Muscle layer of duodenum (tissue), 2 donors: ENCODE measurements around the gene TCTN1.

ENCODE experiments used
- H3K27ac ChIP-seq: one replicate; pipeline ENCODE4 v1.7.0; 2013; ENCODE audit warnings: mild to moderate bottlenecking, low read length
- H3K27me3 ChIP-seq: one replicate; pipeline ENCODE4 v1.7.0; 2013; ENCODE audit warnings: low read depth, mild to moderate bottlenecking, control low read depth, low read length
- H3K36me3 ChIP-seq, 2 donors: one replicate each; pipeline ENCODE4 v1.7.0; 2013; ENCODE audit warnings: low read length in 2 of 2, control low read depth in 1 of 2, mild to moderate bottlenecking in 1 of 2; ENCODE audit not compliant: insufficient read depth in 2 of 2, control insufficient read depth in 1 of 2
- H3K4me1 ChIP-seq, 2 donors: one replicate each; pipeline ENCODE4 v1.7.0; 2013; ENCODE audit warnings: low read length in 2 of 2, mild to moderate bottlenecking in 2 of 2, control low read depth in 1 of 2, moderate library complexity in 1 of 2; ENCODE audit not compliant: insufficient read depth in 2 of 2, control insufficient read depth in 1 of 2
- H3K4me3 ChIP-seq, 2 donors: one replicate each; pipeline ENCODE4 v1.7.0; 2013; ENCODE audit warnings: low read length in 2 of 2, low read depth in 1 of 2, mild to moderate bottlenecking in 1 of 2
- H3K9me3 ChIP-seq, 2 donors: one replicate each; pipeline ENCODE4 v1.7.0; 2013; ENCODE audit warnings: low read length in 2 of 2, control low read depth in 1 of 2, mild to moderate bottlenecking in 1 of 2; ENCODE audit not compliant: control insufficient read depth in 1 of 2
- donor health status: healthy.

TCTN1 gene

DNA sequence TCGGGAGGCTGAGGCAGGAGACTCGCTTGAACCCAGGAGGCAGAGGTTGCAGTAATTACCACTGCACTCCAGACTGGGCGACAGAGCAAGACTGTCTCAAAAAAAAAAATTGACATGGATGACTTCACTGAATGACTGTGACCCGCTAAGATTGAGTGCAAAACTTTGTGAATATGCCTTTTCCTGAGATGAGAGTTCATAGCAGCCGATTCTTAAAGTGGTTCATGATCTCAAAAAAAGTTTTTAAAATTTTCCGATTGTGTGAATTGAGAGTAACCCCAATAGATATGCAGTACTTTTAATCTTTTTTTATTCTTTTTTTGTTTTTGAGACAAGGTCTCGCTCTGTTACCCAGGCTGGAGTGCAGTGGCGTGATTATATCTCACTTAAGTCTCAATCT is 1.2 kb downstream of the TCTN1 start:
- Histone ChIP-seq H3K4me1 (peaks cover 3 to 12% of the 10 kb centered on the region in 2 donors), H3K36me3 (no peaks in the 10 kb centered on the region), H3K9me3 (no peaks in the 10 kb centered on the region), H3K27ac (no peak overlapping the region), H3K4me3 (no peak overlapping the region), H3K27me3 (no peaks in the 10 kb centered on the region)

DNA sequence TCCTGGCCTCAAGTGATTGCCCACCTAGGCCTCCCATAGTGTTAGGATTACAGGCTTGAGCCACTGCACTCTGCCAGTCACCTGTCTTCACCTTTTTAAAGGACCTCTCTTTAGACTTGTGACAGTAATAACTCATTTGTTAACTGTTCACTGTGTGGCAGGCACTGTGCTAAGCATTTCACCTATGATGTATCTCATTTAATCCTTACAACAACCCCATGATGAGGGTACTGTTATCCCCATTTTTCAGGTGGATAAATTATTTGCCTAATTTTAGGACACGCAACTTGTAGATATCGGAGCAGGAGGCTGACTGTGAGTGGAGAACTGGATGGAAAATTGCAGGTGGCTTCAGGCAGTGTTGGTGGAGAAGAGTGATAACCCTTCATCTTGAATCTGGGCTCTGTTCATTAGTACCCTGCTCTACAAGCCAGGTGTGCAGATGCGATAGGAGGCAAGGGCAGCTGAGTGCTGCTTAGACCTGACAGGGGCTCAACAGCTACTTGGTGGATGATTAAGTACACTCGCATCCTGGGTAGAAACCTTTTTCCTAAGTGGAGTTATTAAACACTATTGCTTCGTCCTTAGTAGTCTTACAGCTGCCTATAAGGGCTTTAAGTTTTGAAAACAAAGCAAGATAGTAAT is 2.7 kb downstream of the TCTN1 start:
- Histone ChIP-seq H3K27ac (no peak overlapping the region), H3K9me3 (no peaks in the 10 kb centered on the region), H3K36me3 (peaks cover 0 to 6% of the 10 kb centered on the region in 2 donors), H3K4me1 (peaks cover 3 to 12% of the 10 kb centered on the region in 2 donors), H3K27me3 (no peaks in the 10 kb centered on the region), H3K4me3 (no peak overlapping the region)

DNA sequence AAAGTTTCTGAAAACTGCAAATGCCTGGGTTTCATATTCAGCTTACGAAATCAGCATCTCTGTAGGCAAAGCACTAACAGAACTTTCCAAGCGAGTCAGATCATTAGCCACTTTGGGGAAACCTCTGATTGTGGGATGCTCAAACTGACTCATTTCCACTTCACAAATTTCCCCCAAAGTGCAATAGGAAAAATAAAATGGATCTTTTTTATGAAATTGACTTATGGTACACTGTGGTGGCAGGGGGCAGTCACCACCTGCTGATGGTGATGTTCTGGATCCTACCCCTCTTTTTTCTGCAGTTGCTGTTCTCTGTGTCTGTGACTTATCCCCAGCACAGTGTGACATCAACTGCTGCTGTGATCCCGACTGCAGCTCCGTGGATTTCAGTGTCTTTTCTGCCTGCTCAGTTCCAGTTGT is 5.6 kb downstream of the TCTN1 start:
- Histone ChIP-seq H3K27me3 (no peaks in the 10 kb centered on the region), H3K9me3 (no peaks in the 10 kb centered on the region), H3K4me1 (peaks cover under 1 to 7% of the 10 kb centered on the region in 2 donors), H3K36me3 (peaks cover 0 to 13% of the 10 kb centered on the region in 2 donors), H3K27ac (no peak overlapping the region), H3K4me3 (no peak overlapping the region)

DNA sequence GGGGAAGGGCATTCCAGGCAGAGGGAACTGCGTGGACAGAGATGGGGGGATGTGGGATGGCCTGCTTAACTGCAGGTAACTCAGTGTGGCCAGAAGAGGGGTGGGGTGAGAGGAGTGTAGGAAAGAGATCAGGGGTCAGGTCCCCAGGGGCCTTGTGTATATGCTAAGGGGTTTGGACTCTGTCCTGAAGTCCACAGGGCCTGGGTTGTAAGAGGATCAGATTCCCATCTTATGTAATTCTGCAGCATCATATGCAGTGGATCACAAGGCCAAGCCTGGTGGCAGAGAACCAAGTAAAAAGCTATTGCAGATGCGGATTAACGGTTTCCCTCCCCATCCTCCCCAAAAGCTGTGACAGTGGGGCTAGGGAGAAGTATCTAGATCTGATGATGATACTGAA is 8.7 kb downstream of the TCTN1 start:
- H3K4me3 ChIP-seq, result no peak overlapping the region
- no peaks in the 10 kb centered on the region for H3K9me3 ChIP-seq
- H3K36me3 ChIP-seq, result peaks cover 0 to 13% of the 10 kb centered on the region in 2 donors
- no peaks in the 10 kb centered on the region for H3K27me3 ChIP-seq
- H3K4me1 ChIP-seq, result no peaks in the 10 kb centered on the region
- no peak overlapping the region for H3K27ac ChIP-seq

DNA sequence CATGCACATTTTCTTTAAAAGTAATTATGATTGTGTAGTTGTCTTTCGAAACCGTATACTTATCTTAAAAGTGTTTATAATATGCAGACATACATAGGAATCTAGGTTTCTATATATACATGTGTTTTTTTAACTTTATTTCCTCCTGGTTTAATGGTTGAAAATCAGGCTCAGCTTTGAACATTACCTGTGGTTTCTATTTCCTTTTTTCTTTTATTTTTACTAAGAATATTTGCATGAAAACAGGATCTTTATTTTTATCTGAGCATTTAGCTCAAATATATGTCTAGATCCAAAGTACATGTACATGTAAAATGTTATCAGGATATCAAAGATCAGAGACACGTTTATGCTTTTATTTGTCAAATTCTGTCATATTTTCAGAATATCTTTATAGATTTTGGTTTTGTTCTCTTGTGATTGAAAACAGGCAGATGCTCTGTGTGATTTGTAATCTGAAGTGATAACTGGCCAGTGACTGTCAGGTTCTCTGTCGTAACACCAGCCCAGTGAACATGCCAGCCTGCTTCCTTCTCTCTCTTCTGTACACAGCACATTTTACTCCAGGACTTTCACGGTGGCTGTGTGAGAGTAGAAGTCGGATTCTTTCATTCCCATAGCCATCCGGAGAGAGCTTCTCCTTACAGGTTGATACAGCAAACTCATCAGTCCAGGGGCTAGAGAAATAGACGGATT is 13.7 kb downstream of the TCTN1 start:
- H3K36me3 ChIP-seq, result peaks cover under 1 to 13% of the 10 kb centered on the region in 2 donors

DNA sequence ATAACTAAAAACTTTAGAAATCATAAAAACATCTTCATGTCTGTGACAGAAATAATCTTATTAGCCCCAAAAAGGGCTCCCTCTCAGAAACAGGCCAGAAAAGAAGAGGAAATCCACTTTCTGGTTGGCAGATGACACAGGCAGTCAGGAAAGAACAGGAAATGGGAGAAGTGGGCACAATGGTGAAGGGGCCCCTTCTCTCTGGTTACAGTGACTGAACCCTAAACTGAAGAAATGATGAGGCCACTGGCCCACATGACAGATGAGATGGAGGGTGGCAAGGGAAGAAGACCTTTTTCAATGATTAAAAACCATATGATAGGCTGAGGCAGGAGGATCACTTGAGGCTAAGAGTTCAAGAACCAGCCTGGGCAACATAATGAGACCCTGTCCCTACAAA is 21.1 kb downstream of the TCTN1 start:
- Histone ChIP-seq H3K27me3 (no peaks in the 10 kb centered on the region), H3K4me1 (peaks cover 0 to 13% of the 10 kb centered on the region in 2 donors), H3K27ac (no peak overlapping the region), H3K36me3 (peaks cover 3 to 14% of the 10 kb centered on the region in 2 donors), H3K9me3 (no peaks in the 10 kb centered on the region), H3K4me3 (no peak overlapping the region)

More for the DNA sequence above, 13.7 kb downstream of the TCTN1 start:
- H3K4me1 ChIP-seq, result no peaks in the 10 kb centered on the region
- H3K4me3 ChIP-seq, result no peak overlapping the region
- H3K9me3 ChIP-seq, result no peaks in the 10 kb centered on the region
- H3K27me3 ChIP-seq, result no peaks in the 10 kb centered on the region
- H3K27ac ChIP-seq, result no peak overlapping the region

DNA sequence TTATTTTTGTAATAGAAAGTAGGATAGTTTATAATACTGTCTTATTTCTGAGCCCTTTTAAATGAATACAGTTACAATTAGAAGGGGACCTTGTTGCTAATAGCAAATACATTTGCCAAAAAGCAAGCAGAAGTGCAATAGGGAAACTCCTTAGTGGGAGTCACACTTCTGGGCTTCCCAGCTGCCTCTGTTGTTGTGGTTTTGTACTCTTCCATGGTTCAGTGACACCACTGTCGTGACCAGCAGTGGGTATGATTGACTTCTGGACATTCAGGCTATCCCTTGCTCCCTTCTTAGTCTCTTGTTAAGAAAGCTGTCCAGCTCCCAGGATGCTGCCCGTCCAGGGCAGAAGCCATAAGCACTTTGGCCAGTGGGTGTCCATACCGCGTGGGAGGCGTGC is 22.6 kb downstream of the TCTN1 start:
- Histone ChIP-seq H3K27ac (no peak overlapping the region), H3K27me3 (no peaks in the 10 kb centered on the region), H3K9me3 (no peaks in the 10 kb centered on the region), H3K4me1 (peaks cover 0 to 19% of the 10 kb centered on the region in 2 donors), H3K4me3 (no peak overlapping the region), H3K36me3 (peaks cover 3 to 17% of the 10 kb centered on the region in 2 donors)

DNA sequence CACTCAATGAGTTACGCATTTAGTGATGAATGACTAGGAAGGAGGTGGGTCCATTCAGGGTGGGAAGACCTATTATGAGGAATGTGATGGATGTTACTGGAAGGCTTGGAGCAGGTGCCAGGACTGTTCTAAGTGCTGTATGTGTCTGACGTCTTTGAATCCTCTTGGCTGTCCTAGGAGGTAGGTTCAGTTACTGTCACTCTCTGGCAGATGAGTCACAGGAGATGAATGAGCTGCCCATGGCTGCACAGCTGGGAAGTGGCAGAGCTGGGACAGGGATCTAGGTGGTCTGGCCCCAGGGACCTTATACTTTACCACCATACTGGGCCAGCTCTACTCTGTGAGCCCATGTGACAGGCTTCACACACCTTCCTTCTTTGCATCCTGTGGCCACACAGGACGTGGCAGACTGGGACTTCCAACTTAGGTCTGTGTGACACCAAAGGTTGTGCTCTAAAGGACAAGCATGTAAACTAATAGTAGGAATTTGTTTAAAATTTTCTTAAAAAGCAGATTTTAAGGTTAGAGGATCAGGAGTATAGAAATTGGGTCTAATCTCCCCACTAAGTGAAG is 24.0 kb downstream of the TCTN1 start:
- no peaks in the 10 kb centered on the region for H3K27me3 ChIP-seq
- no peaks in the 10 kb centered on the region for H3K9me3 ChIP-seq
- peaks cover 0 to 12% of the 10 kb centered on the region in 2 donors for H3K36me3 ChIP-seq
- H3K27ac ChIP-seq, result no peak overlapping the region
- H3K4me1 ChIP-seq, result peaks cover 0 to 19% of the 10 kb centered on the region in 2 donors
- no peak overlapping the region for H3K4me3 ChIP-seq

DNA sequence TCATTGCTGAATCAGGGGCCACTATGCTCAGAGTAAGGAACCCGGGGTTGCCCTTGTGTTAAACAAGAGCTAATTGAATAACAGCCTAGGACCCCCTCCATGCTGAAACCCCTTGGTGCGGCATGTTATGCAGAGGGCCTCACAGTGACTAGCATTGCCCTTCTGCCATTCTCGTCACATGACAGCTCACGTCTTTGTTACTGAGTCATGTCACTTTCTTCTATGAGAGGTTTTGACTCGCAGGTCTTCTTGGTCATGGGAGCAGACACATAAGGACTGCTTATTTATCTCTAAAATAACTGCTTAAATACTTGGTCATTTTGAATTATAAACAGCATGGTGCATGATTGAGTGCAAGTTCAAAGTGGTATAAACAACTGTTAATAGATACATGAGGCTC is 24.9 kb downstream of the TCTN1 start:
- H3K27ac ChIP-seq, result no peak overlapping the region
- H3K4me1 ChIP-seq, result peaks cover 0 to 19% of the 10 kb centered on the region in 2 donors
- H3K9me3 ChIP-seq, result no peaks in the 10 kb centered on the region
- H3K4me3 ChIP-seq, result no peak overlapping the region
- no peaks in the 10 kb centered on the region for H3K27me3 ChIP-seq
- H3K36me3 ChIP-seq, result peaks cover 0 to 7% of the 10 kb centered on the region in 2 donors

DNA sequence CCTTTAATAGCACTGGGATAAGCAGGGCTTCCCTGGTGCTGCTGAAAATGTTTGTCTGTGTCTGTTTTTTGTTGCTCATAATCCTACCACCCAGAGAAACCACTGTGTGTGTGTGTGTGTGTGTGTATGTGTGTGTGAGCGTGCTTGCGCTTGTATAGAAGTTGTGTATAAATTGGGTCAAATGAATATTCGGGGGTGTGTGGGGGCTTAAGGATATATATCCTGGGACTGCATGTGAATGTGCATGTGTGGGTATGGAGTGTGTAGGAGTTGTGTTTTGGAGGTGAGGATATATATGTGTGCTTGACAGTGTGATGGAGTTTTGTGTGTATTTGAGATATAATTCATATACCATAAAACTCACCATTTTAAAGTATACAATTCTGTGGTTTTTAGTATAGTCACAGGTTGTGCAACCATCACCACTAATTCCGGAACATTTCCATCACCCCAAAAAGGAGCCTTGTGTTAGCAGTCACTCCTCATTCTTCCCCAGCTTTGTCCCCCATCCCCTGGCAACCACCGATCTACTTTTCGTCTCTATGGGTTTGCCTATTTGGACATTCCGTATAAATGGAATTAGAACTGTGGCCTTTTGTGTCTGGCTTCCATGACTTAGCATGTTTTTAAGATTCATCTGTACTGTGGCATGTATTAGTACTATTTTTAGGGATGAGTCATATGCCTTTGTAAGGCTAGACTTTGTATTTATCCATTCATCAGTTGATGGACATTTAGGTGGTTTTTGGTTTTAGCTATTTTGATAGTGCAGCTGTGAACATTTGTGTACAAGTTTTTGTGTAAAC is 25.6 kb downstream of the TCTN1 start:
- no peak overlapping the region for H3K4me3 ChIP-seq
- H3K27ac ChIP-seq, result no peak overlapping the region

More for the DNA sequence above, 25.6 kb downstream of the TCTN1 start:
- Histone ChIP-seq H3K36me3 (peaks cover 0 to 4% of the 10 kb centered on the region in 2 donors), H3K4me1 (peaks cover 0 to 19% of the 10 kb centered on the region in 2 donors), H3K27me3 (no peaks in the 10 kb centered on the region), H3K9me3 (no peaks in the 10 kb centered on the region)
